Suprapubic skin (tissue), 4 donors: ENCODE data around the gene BTN2A1. TPM values are rescaled to one million over a fixed set of nuclear protein-coding genes. Genes with fewer than 3 reads are reported as not detected.

Source experiments
- DNase-seq, 2 donors: peaks; one replicate each; pipeline ENCODE4 v3.0.0-alpha.2; 2019; ENCODE audit warnings: low spot score in 2 of 2
- H3K27ac ChIP-seq: fragments of 200-600 bp; sonication (generic); one replicate; pipeline ENCODE4 v1.5.1; 2019
- H3K27me3 ChIP-seq: fragments of 200-600 bp; sonication (generic); one replicate; pipeline ENCODE4 v1.5.1; 2019
- H3K36me3 ChIP-seq: fragments of 200-600 bp; sonication (generic); one replicate; pipeline ENCODE4 v1.5.1; 2019
- H3K4me1 ChIP-seq: fragments of 200-600 bp; sonication (generic); one replicate; pipeline ENCODE4 v1.5.1; 2019
- H3K4me3 ChIP-seq: fragments of 200-600 bp; sonication (generic); one replicate; pipeline ENCODE4 v1.5.1; 2019; ENCODE audit warnings: mild to moderate bottlenecking
- H3K9me3 ChIP-seq: fragments of 200-600 bp; sonication (generic); one replicate; pipeline ENCODE4 v1.5.1; 2019
- EP300 ChIP-seq: sonication (generic); formaldehyde crosslinking; IDR thresholded peaks from one replicate; pipeline ENCODE4 v1.6.1; 2017; ENCODE audit warnings: antibody characterized with exemption
- POLR2A ChIP-seq, 2 donors: fragments of 450-650 bp; IDR thresholded peaks; one replicate each; pipeline ENCODE4 v1.6.1; 2017; ENCODE audit warnings: antibody characterized with exemption in 2 of 2, mild to moderate bottlenecking in 2 of 2, moderate library complexity in 2 of 2
- POLR2AphosphoS5 ChIP-seq, 3 donors: sonication (generic); formaldehyde crosslinking; IDR thresholded peaks; one replicate each; pipeline ENCODE4 v1.6.1; 2017; ENCODE audit warnings: antibody characterized with exemption in 3 of 3
- WGBS: methylation state at CpG from one replicate; pipeline ENCODE4 v1.1.5; 2018; 5-methylcytosine and 5-hydroxymethylcytosine counted together
- total RNA-seq, 4 donors: library from RNA; depleted of rRNA; stranded (reverse); fragments of >200 nt; gene quantifications; one replicate each; pipeline ENCODE4 v1.1.0, GENCODE V29; 2016
- TF ChIP-seq, protein P1 (sequence below), 2 donors: fragments of 200-600 bp in 1 of 2; fragments of 450-650 bp in 1 of 2; sonication (generic) in 1 of 2; IDR thresholded peaks; one replicate each; pipeline ENCODE4 v1.5.1; 2016 to 2019; ENCODE audit warnings: antibody characterized with exemption in 2 of 2, mild to moderate bottlenecking in 1 of 2, moderate library complexity in 1 of 2

Gene BTN2A1
- total RNA-seq, 4 donors from 2014 or later: 9.1 to 31.9 (median 12.9) TPM

DNA sequence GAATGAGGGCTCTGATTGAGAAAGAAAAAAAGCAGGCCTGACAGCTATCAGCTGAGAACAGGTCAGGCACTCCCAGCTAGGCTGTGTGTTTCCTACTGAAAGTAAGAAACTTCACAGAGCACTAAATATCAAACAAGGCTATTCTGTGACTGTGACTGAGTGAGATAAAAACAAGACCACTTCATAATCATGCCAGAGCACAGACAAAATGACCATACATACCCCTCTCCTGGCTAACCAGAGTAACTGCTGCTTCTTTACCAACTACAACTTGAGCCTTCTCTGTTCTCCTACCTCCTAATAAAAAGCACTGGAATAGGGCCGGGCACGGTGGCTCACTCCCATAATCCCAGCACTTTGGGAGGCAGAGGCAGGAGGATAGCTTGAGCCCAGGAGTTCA is 35.5 kb downstream of the BTN2A1 start:
- 91% methylated on average over 2 of the region's 2 CpGs for WGBS
- H3K36me3 ChIP-seq: no peaks in the 10 kb centered on the region
- TF ChIP-seq EP300 (no peak), POLR2A (IDR thresholded peaks at IDR 0.05) (no peak), POLR2AphosphoS5 (IDR thresholded peaks at IDR 0.05) (no peak)
- TF ChIP-seq, protein P1, sequence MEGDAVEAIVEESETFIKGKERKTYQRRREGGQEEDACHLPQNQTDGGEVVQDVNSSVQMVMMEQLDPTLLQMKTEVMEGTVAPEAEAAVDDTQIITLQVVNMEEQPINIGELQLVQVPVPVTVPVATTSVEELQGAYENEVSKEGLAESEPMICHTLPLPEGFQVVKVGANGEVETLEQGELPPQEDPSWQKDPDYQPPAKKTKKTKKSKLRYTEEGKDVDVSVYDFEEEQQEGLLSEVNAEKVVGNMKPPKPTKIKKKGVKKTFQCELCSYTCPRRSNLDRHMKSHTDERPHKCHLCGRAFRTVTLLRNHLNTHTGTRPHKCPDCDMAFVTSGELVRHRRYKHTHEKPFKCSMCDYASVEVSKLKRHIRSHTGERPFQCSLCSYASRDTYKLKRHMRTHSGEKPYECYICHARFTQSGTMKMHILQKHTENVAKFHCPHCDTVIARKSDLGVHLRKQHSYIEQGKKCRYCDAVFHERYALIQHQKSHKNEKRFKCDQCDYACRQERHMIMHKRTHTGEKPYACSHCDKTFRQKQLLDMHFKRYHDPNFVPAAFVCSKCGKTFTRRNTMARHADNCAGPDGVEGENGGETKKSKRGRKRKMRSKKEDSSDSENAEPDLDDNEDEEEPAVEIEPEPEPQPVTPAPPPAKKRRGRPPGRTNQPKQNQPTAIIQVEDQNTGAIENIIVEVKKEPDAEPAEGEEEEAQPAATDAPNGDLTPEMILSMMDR (IDR thresholded peaks at IDR 0.05): no peak
- no peak overlapping the region for H3K27ac ChIP-seq
- DNase-seq: no peak
- no peaks in the 10 kb centered on the region for H3K4me1 ChIP-seq
- H3K4me3 ChIP-seq: no peak overlapping the region
- H3K27me3 ChIP-seq: no peaks in the 10 kb centered on the region
- H3K9me3 ChIP-seq: no peaks in the 10 kb centered on the region

DNA sequence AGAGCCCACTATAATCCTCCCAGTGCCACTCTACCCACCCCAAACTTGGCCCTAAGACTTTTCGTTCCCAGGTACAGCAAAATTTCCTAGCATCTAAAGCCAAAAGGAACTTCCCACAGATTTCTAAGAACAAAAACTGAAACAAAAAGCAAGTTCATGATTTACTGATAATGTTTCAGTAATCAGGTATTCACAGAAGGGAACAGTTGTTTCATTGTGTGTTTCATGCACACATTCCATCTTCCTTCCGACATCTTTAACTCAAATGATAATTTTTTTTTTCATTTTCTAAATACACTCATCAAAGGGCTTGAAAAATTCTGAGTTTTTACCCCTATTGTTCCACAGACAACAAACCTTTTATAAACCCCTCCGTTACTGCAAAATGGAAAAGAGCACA is 36.4 kb downstream of the BTN2A1 start:
- no peak for TF ChIP-seq POLR2AphosphoS5 (IDR thresholded peaks at IDR 0.05)
- TF ChIP-seq EP300: no peak
- no peak for TF ChIP-seq POLR2A (IDR thresholded peaks at IDR 0.05)
- TF ChIP-seq, protein P1 (IDR thresholded peaks at IDR 0.05): no peak
- H3K9me3 ChIP-seq: no peaks in the 10 kb centered on the region
- no peaks in the 10 kb centered on the region for H3K36me3 ChIP-seq
- no peaks in the 10 kb centered on the region for H3K4me1 ChIP-seq
- no peak overlapping the region for H3K27ac ChIP-seq
- H3K27me3 ChIP-seq: no peaks in the 10 kb centered on the region
- H3K4me3 ChIP-seq: no peak overlapping the region
- 89% methylated on average over 3 of the region's 3 CpGs for WGBS
- no peak for DNase-seq

DNA sequence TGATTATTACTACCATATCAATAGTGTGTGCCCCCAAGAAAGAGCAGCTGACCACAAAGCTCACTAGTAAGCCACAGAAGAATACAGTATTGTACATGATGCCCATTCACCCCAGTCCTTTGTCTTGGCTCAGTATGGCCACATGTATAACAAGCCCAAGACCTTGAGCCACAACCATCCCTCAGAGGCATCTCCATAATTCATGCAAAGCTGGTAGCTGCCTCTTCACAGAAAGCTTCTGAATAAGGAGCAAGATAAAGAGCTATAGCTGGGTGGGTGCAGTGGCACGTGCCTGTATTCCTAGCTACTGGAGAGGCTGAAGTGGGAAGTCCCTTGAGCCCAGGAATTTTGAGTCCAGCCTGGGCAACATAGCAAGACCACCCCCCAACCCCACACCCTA is 37.5 kb downstream of the BTN2A1 start:
- 67% methylated on average over 1 of the region's 1 CpG for WGBS
- no peak for TF ChIP-seq POLR2A (IDR thresholded peaks at IDR 0.05)
- TF ChIP-seq EP300: no peak
- no peak for TF ChIP-seq POLR2AphosphoS5 (IDR thresholded peaks at IDR 0.05)
- TF ChIP-seq, protein P1 (IDR thresholded peaks at IDR 0.05): no peak
- Histone ChIP-seq H3K4me1 (no peaks in the 10 kb centered on the region), H3K27ac (no peak overlapping the region), H3K4me3 (no peak overlapping the region), H3K27me3 (no peaks in the 10 kb centered on the region), H3K9me3 (no peaks in the 10 kb centered on the region), H3K36me3 (no peaks in the 10 kb centered on the region)
- no peak for DNase-seq

- Histone ChIP-seq H3K36me3 (no peaks in the 10 kb centered on the region), H3K4me1 (peaks cover 12% of the 10 kb centered on the region), H3K9me3 (no peaks in the 10 kb centered on the region), H3K27ac (no peak overlapping the region), H3K4me3 (no peak overlapping the region), H3K27me3 (peaks cover 22% of the 10 kb centered on the region)
- no peak for DNase-seq
- TF ChIP-seq POLR2AphosphoS5 (IDR thresholded peaks at IDR 0.05) (no peak), EP300 (no peak)
- WGBS: 82% methylated on average over 4 of the region's 4 CpGs
These were observed 39.9 kb downstream of the BTN2A1 start for GRCh38 chr6:26497610-26498009.

GRCh38 chr6:26500102-26500501 is 42.3 kb downstream of the BTN2A1 start, which contains the start of gene BTN1A1:
BTN1A1 (plus strand) TSS chr6:26500303; CDS start chr6:26501287, 984 bp downstream.
- Histone ChIP-seq H3K4me1 (peaks cover 12% of the 10 kb centered on the region), H3K4me3 (no peak within 1 kb of the TSS), H3K27ac (no peak within 1 kb of the TSS), H3K27me3 (peaks cover 30% of the 10 kb centered on the region), H3K9me3 (no peaks in the 10 kb centered on the region), H3K36me3 (no peaks in the 10 kb centered on the region)
- DNase-seq: no peak
- TF ChIP-seq EP300: no peak
- TF ChIP-seq POLR2A (IDR thresholded peaks at IDR 0.05): no peak
- WGBS: 69% methylated on average over 2 of the region's 2 CpGs

GRCh38 chr6:26501482-26501986 is 43.8 kb downstream of the BTN2A1 start:
- Histone ChIP-seq H3K4me3 (peak overlapping the region; percentile 41), H3K27me3 (peaks cover 30% of the 10 kb centered on the region), H3K9me3 (no peaks in the 10 kb centered on the region), H3K4me1 (peaks cover 12% of the 10 kb centered on the region), H3K36me3 (no peaks in the 10 kb centered on the region), H3K27ac (no peak overlapping the region)
- 12% methylated on average over 49 of the region's 49 CpGs for WGBS
- TF ChIP-seq POLR2AphosphoS5 (IDR thresholded peaks at IDR 0.05) (no peak), POLR2A (IDR thresholded peaks at IDR 0.05) (no peak), EP300 (no peak)
- TF ChIP-seq, protein P1 (IDR thresholded peaks at IDR 0.05): no peak
- DNase-seq: no peak
